ENCODE measurements around the gene PTX3.

Gene PTX3

DNA sequence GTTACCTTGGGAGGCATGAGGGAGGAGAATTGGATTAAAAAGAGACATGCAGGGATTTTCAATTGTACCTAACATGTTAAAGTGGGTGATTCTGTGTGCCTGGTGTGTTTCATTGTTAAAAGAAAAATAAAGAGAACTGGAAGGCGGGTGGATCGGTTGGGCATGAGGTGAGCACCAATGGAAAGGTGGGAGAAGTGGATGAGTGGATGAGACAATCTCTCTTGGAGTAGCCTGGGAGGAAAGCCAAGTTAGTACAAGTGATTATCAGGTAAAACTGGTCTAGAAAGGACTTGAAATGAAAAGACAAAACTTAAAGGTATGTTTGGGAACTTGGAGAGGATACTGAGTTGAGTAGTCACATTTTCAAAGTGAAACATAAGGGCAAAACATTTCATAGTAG, 54.5 kb downstream of the PTX3 start:
- no peak overlapping the region for H3K4me3 ChIP-seq (ENCODE audit: low read length)
- TF ChIP-seq, protein P1, sequence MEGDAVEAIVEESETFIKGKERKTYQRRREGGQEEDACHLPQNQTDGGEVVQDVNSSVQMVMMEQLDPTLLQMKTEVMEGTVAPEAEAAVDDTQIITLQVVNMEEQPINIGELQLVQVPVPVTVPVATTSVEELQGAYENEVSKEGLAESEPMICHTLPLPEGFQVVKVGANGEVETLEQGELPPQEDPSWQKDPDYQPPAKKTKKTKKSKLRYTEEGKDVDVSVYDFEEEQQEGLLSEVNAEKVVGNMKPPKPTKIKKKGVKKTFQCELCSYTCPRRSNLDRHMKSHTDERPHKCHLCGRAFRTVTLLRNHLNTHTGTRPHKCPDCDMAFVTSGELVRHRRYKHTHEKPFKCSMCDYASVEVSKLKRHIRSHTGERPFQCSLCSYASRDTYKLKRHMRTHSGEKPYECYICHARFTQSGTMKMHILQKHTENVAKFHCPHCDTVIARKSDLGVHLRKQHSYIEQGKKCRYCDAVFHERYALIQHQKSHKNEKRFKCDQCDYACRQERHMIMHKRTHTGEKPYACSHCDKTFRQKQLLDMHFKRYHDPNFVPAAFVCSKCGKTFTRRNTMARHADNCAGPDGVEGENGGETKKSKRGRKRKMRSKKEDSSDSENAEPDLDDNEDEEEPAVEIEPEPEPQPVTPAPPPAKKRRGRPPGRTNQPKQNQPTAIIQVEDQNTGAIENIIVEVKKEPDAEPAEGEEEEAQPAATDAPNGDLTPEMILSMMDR (conservative IDR thresholded peaks at IDR 0.05; ENCODE audit: low read length), result no peak
- DNase-seq (ENCODE audit: low read depth), result no peak

Measured in AG10803 (cell line).